HepG2 (cell line): ENCODE data around the gene DRAP1. TPM values are rescaled to one million over a fixed set of nuclear protein-coding genes. Genes with fewer than 3 reads are reported as not detected.

ENCODE experiments used
- ATAC-seq: fragments of 200-7000 bp; cut with Tn5 transposase; 3 replicates; pipeline ENCODE4 v1.9.1; 2020; ENCODE audit warnings: mild to moderate bottlenecking, moderate library complexity
- BruUV-seq: library from RNA; stranded (reverse); fragments of 400-500 nt; replicated peaks from 2 replicates; lab custom pipeline; 2021; lab: Mats Ljungman, UMichigan
- CTCF ChIA-PET: fragments of 300-600 bp; formaldehyde crosslinking; extraction: SDS; loops from one replicate; lab custom pipeline; 2021; ENCODE audit warnings: low total read pairs, inconsistent platforms, low intra/inter-chr PET ratio; lab: Yijun Ruan, JAX
- POLR2A ChIA-PET: fragments of 350-600 bp; sonication (Branson Sonifier 250); formaldehyde crosslinking; loops from one replicate; lab custom pipeline; 2020; ENCODE audit warnings: antibody characterized with exemption, inconsistent platforms; lab: Yijun Ruan, JAX
- DNase-seq: peaks from one replicate; pipeline ENCODE4 v3.0.0-alpha.2; 2015; ENCODE audit warnings: low spot score
- FAIRE-seq: peaks from 3 replicates; lab custom pipeline; 2011; peaks lifted over from hg19 to GRCh38; lab: Jason Lieb, UNC
- H2AFZ ChIP-seq: one replicate; pipeline ENCODE4 v1.6.1; 2011; ENCODE audit warnings: low read length, inconsistent platforms
- H3K27ac ChIP-seq: fragments of 300-600 bp; 3 replicates; pipeline ENCODE4 v1.8.0; 2011; ENCODE audit warnings: mixed run types, mild to moderate bottlenecking, mixed read lengths, low read length, inconsistent platforms; ENCODE audit not compliant: insufficient read depth; ENCODE audit errors: extremely low read length
- H3K27me3 ChIP-seq, 2 experiments: fragments of 200-600 bp in 1 of 2; 2 replicates in 1 of 2; 3 replicates in 1 of 2; pipeline versions ENCODE4 v1.6.0 to v1.8.0; 2011; ENCODE audit warnings: low read length in 2 of 2, mild to moderate bottlenecking in 2 of 2, moderate library complexity in 2 of 2, inconsistent platforms in 1 of 2; ENCODE audit not compliant: insufficient read depth in 2 of 2, control insufficient read depth in 1 of 2
- H3K36me3 ChIP-seq, 2 experiments: fragments of 200-600 bp in 1 of 2; replicated peaks in 1 of 2; 2 replicates in 1 of 2; 3 replicates in 1 of 2; pipeline versions ENCODE4 v1.5.1 to v1.8.0; 2011; ENCODE audit warnings: low read length in 2 of 2, inconsistent platforms in 1 of 2; ENCODE audit not compliant: insufficient read depth in 2 of 2, control insufficient read depth in 1 of 2
- H3K4me1 ChIP-seq: 2 replicates; pipeline ENCODE4 v1.5.1; 2012; ENCODE audit warnings: low read length, inconsistent platforms; ENCODE audit not compliant: insufficient read depth
- H3K4me2 ChIP-seq: 2 replicates; pipeline ENCODE4 v1.6.0; 2011; ENCODE audit warnings: low read depth, low read length, inconsistent platforms
- H3K4me3 ChIP-seq, 3 experiments: fragments of 200-600 bp in 1 of 3; sonication (generic), shearing (Covaris generic) in 1 of 3; replicated peaks in 1 of 3; 2 replicates each; pipeline ENCODE4 v1.5.1; 2011 to 2016; ENCODE audit warnings: low read length in 3 of 3, inconsistent platforms in 2 of 3, low read depth in 2 of 3, mild to moderate bottlenecking in 2 of 3, control low read depth in 1 of 3, mixed read lengths in 1 of 3; ENCODE audit not compliant: insufficient read depth in 1 of 3
- H3K79me2 ChIP-seq: one replicate; pipeline ENCODE4 v1.6.1; 2011; ENCODE audit warnings: low read length, inconsistent platforms; ENCODE audit not compliant: insufficient read depth
- H3K9ac ChIP-seq: 2 replicates; pipeline ENCODE4 v1.6.0; 2011; ENCODE audit warnings: mild to moderate bottlenecking, low read depth, low read length, inconsistent platforms; ENCODE audit not compliant: insufficient read depth
- H3K9me3 ChIP-seq: 2 replicates; pipeline ENCODE4 v1.5.1; 2012; ENCODE audit warnings: mild to moderate bottlenecking, low read length
- H4K20me1 ChIP-seq: 2 replicates; pipeline ENCODE4 v1.6.0; 2011; ENCODE audit warnings: inconsistent platforms, mild to moderate bottlenecking, low read length, moderate library complexity; ENCODE audit not compliant: insufficient read depth
- CBFB ChIP-seq: sonication (generic); formaldehyde crosslinking; IDR thresholded peaks from 2 replicates; pipeline ENCODE4 v1.4.0; 2020; ENCODE audit warnings: missing genetic modification reagents
- FOXK1 ChIP-seq: sonication (generic); formaldehyde crosslinking; IDR thresholded peaks from 2 replicates; pipeline ENCODE4 v1.4.0; 2020; ENCODE audit warnings: low read depth, missing genetic modification reagents, borderline replicate concordance
- GABPA ChIP-seq, 2 experiments: IDR thresholded peaks; 2 replicates each; pipeline ENCODE4 v1.6.1; 2011 to 2016; ENCODE audit warnings: low read depth in 2 of 2, low read length in 1 of 2, missing biosample characterization in 1 of 2, missing genetic modification characterization in 1 of 2
- KLF13 ChIP-seq: sonication (generic); formaldehyde crosslinking; IDR thresholded peaks from 2 replicates; pipeline ENCODE4 v1.4.0; 2020; ENCODE audit warnings: mild to moderate bottlenecking, missing genetic modification reagents
- NFE2 ChIP-seq: sonication (generic); formaldehyde crosslinking; IDR thresholded peaks from 2 replicates; pipeline ENCODE4 v1.4.0; 2020; ENCODE audit warnings: missing genetic modification reagents
- PAF1 ChIP-seq: IDR thresholded peaks from 2 replicates; pipeline ENCODE4 v1.6.1; 2016; ENCODE audit warnings: missing genetic modification reagents, missing compliant biosample characterization
- RNF2 ChIP-seq: fragments of 450-650 bp; conservative IDR thresholded peaks from 2 replicates; pipeline ENCODE4 v1.6.1; 2016; ENCODE audit warnings: low read depth
- RORA ChIP-seq: sonication (generic); formaldehyde crosslinking; IDR thresholded peaks from 2 replicates; pipeline ENCODE4 v1.5.0; 2020; ENCODE audit warnings: mild to moderate bottlenecking, missing genetic modification reagents, moderate library complexity
- SMAD1 ChIP-seq: sonication (generic); formaldehyde crosslinking; IDR thresholded peaks from 2 replicates; pipeline ENCODE4 v1.4.0; 2020; ENCODE audit warnings: missing genetic modification reagents, low read depth, mild to moderate bottlenecking, borderline replicate concordance
- SOX5 ChIP-seq: IDR thresholded peaks from 2 replicates; pipeline ENCODE4 v1.6.1; 2016; ENCODE audit warnings: borderline replicate concordance
- TCF7L2 ChIP-seq: IDR thresholded peaks from 2 replicates; pipeline ENCODE4 v1.6.1; 2011; ENCODE audit warnings: mild to moderate bottlenecking, low read depth, low read length, moderate library complexity
- ZFP36L2 ChIP-seq: sonication (generic); formaldehyde crosslinking; IDR thresholded peaks from 2 replicates; pipeline ENCODE4 v1.4.0; 2020; ENCODE audit warnings: missing genetic modification reagents
- ZNF121 ChIP-seq: sonication (generic); formaldehyde crosslinking; IDR thresholded peaks from 2 replicates; pipeline ENCODE4 v1.5.0; 2020; ENCODE audit warnings: mild to moderate bottlenecking, missing genetic modification reagents
- ZNF382 ChIP-seq: sonication (generic); formaldehyde crosslinking; IDR thresholded peaks from 2 replicates; pipeline ENCODE4 v1.5.0; 2020; ENCODE audit warnings: missing genetic modification reagents, mild to moderate bottlenecking, borderline replicate concordance
- ZNF441 ChIP-seq: sonication (generic); formaldehyde crosslinking; IDR thresholded peaks from 2 replicates; pipeline ENCODE4 v1.7.0; 2021; ENCODE audit warnings: missing genetic modification reagents, borderline replicate concordance
- ZNF790 ChIP-seq: sonication (generic); formaldehyde crosslinking; IDR thresholded peaks from 2 replicates; pipeline ENCODE4 v1.8.0; 2022; ENCODE audit warnings: missing genetic modification reagents, mild to moderate bottlenecking, borderline replicate concordance
- ZSCAN25 ChIP-seq: sonication (generic); formaldehyde crosslinking; IDR thresholded peaks from 2 replicates; pipeline ENCODE4 v1.8.0; 2022; ENCODE audit warnings: mild to moderate bottlenecking, missing genetic modification reagents
- WGBS: methylation state at CpG from one replicate; pipeline ENCODE4 v1.1.6; 2017; ENCODE audit warnings: low lambda C conversion rate; 5-methylcytosine and 5-hydroxymethylcytosine counted together
- in situ Hi-C: cut with HindIII; loops from 2 replicates; pipeline ENCODE4 v1.10.0; 2017; ENCODE audit warnings: low pct_unique_long_range_greater_than_20kb; ENCODE audit not compliant: extremely low pct_ligation_motif_present
- intact Hi-C: fragments of 100-400 bp; cut with micrococcal nuclease; formaldehyde crosslinking; loops from one replicate; pipeline ENCODE4 v1.10.0; 2022; ENCODE audit not compliant: unreplicated experiment
- polyA plus RNA-seq, 8 experiments: library from polyadenylated mRNA; depleted of rRNA in 3 of 8; stranded (reverse) in 7 of 8; unstranded in 1 of 8; fragments of >200 nt; fragmentation: Illumina TruSeq in 4 of 8; extraction: Trizol in 4 of 8; gene quantifications; 2 replicates each; pipeline versions ENCODE4 v1.2.1 to v1.2.3, GENCODE V29; 2011 to 2016; ENCODE audit warnings: low read depth in 4 of 8, missing spikeins in 1 of 8, mixed read lengths in 1 of 8; ENCODE audit not compliant: insufficient read depth in 1 of 8
- total RNA-seq, 5 experiments: library from RNA; depleted of rRNA; stranded (reverse); fragments of >200 nt; fragmentation: Illumina TruSeq; extraction: Trizol; gene quantifications; 2 replicates each; pipeline ENCODE4 v1.2.3, GENCODE V29; 2016; ENCODE audit warnings: low read depth in 1 of 5
- TF ChIP-seq, protein P1 (sequence below): IDR thresholded peaks from 2 replicates; pipeline ENCODE4 v1.6.1; 2016; ENCODE audit warnings: missing compliant biosample characterization, missing genetic modification reagents, borderline replicate concordance
- TF ChIP-seq, protein P2 (sequence below): IDR thresholded peaks from 2 replicates; pipeline ENCODE4 v1.6.1; 2018; ENCODE audit warnings: missing genetic modification reagents, mild to moderate bottlenecking, missing compliant biosample characterization
- TF ChIP-seq, protein P3 (sequence below): sonication (generic); formaldehyde crosslinking; IDR thresholded peaks from 2 replicates; pipeline ENCODE4 v1.4.0; 2020; ENCODE audit warnings: mild to moderate bottlenecking, missing genetic modification reagents
- TF ChIP-seq, protein P4 (sequence below): sonication (generic); formaldehyde crosslinking; IDR thresholded peaks from 2 replicates; pipeline ENCODE4 v1.4.0; 2020; ENCODE audit warnings: missing genetic modification reagents

Gene DRAP1
- total and polyA plus RNA-seq, 2 of the 13 experiments (the other 11 are each of a cell fraction or from before 2014, with no cell fraction given): 46.8 to 52.3 TPM

DNA sequence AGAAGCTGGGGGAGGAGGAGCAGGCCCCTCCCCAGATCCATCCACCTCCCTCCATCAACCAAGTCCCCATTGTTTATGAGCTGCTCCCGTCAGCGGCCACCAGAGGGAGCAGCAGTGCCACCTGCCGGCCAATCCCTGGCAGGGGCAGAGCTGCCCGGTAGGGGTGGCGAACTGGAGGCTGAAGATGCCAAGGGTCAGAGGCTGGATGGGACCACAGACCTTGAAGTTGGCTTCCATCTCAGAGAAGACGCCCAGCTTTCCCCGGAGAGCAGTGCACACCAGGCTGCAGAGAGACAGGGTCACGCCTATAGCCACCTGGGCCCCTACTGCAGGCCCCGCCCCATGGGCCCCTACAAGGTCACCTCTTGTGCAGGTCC is 34.5 kb upstream of the DRAP1 start:
- Histone ChIP-seq H3K79me2 (no peaks in the 10 kb centered on the region), H3K9ac (no peak overlapping the region), H3K36me3 (peaks cover 4 to 19% of the 10 kb centered on the region in 2 experiments; a peak in 4 of 5 replicates), H3K4me2 (no peak overlapping the region), H3K9me3 (no peaks in the 10 kb centered on the region), H3K4me3 (no peak overlapping the region), H3K27me3 (no peaks in the 10 kb centered on the region; a peak in 1 of 5 replicates), H4K20me1 (no peaks in the 10 kb centered on the region), H3K27ac (no peak overlapping the region), H2AFZ (no peak overlapping the region), H3K4me1 (peaks cover 48% of the 10 kb centered on the region)
- WGBS: 0% methylated on average over 3 of the region's 9 CpGs
- FAIRE-seq (peak; percentile 48), DNase-seq (peak; percentile 60), ATAC-seq (peak; percentile 41)
- ChIA-PET CTCF (interaction anchor here (0.7 to 2.9 kb wide), 13 partner anchors 9 to 178 kb away, joined by 3 to 77 read pairs (median 5); partner anchors contain the start of genes FOSL1, KAT5, MUS81 and SART1), POLR2A (interaction anchor here (0.6 to 1.7 kb wide), 8 partner anchors 10 to 140 kb away, joined by 3 to 11 read pairs (median 3); partner anchors contain the start of genes CFL1, FOSL1 and MUS81)
- in situ Hi-C loops: loop anchor here (5.0 kb wide), 1 partner anchor 103 kb away; no protein-coding TSS in a partner anchor
- BruUV-seq: no TSS peak
- intact Hi-C loops: loop anchor here (5.0 kb wide), 1 partner anchor 48 kb away; no protein-coding TSS in a partner anchor
- TF ChIP-seq FOXK1 (CRISPR knock-in tag): peak; percentile 73; the same call in 1 of the 2 replicates
- TF ChIP-seq, protein P1, sequence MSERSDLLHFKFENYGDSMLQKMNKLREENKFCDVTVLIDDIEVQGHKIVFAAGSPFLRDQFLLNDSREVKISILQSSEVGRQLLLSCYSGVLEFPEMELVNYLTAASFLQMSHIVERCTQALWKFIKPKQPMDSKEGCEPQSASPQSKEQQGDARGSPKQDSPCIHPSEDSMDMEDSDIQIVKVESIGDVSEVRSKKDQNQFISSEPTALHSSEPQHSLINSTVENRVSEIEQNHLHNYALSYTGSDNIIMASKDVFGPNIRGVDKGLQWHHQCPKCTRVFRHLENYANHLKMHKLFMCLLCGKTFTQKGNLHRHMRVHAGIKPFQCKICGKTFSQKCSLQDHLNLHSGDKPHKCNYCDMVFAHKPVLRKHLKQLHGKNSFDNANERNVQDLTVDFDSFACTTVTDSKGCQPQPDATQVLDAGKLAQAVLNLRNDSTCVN: no peak
- TF ChIP-seq ZSCAN25: peak; percentile 22; the same call in 1 of the 2 replicates
- TF ChIP-seq RORA (CRISPR knock-in tag): no peak
- 0 out of 2 replicates have a peak, but pooled peaks have one; percentile 12 for TF ChIP-seq SOX5 (CRISPR knock-in tag)
- TF ChIP-seq NFE2 (CRISPR knock-in tag): no peak
- TF ChIP-seq, protein P2, sequence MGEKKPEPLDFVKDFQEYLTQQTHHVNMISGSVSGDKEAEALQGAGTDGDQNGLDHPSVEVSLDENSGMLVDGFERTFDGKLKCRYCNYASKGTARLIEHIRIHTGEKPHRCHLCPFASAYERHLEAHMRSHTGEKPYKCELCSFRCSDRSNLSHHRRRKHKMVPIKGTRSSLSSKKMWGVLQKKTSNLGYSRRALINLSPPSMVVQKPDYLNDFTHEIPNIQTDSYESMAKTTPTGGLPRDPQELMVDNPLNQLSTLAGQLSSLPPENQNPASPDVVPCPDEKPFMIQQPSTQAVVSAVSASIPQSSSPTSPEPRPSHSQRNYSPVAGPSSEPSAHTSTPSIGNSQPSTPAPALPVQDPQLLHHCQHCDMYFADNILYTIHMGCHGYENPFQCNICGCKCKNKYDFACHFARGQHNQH (CRISPR knock-in tag): no peak
- no peak for TF ChIP-seq CBFB (CRISPR knock-in tag)
- TF ChIP-seq ZNF441 (CRISPR knock-in tag): 0 out of 2 replicates have a peak, but pooled peaks have one; percentile 32
- TF ChIP-seq GABPA (IDR thresholded peaks at IDR 0.05; ENCODE audit: low read depth, low read length): no peak
- TF ChIP-seq GABPA (CRISPR knock-in tag; IDR thresholded peaks at IDR 0.05; ENCODE audit: low read depth): peak; percentile 52; the same call in 1 of the 2 replicates
- no peak for TF ChIP-seq ZNF790 (CRISPR knock-in tag)
- no peak for TF ChIP-seq KLF13 (CRISPR knock-in tag)
- TF ChIP-seq SMAD1 (CRISPR knock-in tag): 0 out of 2 replicates have a peak, but pooled peaks have one; percentile 58
- no peak for TF ChIP-seq TCF7L2
- TF ChIP-seq PAF1 (CRISPR knock-in tag): no peak
- TF ChIP-seq, protein P3, sequence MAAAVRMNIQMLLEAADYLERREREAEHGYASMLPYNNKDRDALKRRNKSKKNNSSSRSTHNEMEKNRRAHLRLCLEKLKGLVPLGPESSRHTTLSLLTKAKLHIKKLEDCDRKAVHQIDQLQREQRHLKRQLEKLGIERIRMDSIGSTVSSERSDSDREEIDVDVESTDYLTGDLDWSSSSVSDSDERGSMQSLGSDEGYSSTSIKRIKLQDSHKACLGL (CRISPR knock-in tag): no peak
- no peak for TF ChIP-seq RNF2
- TF ChIP-seq ZFP36L2: no peak
- TF ChIP-seq, protein P4, sequence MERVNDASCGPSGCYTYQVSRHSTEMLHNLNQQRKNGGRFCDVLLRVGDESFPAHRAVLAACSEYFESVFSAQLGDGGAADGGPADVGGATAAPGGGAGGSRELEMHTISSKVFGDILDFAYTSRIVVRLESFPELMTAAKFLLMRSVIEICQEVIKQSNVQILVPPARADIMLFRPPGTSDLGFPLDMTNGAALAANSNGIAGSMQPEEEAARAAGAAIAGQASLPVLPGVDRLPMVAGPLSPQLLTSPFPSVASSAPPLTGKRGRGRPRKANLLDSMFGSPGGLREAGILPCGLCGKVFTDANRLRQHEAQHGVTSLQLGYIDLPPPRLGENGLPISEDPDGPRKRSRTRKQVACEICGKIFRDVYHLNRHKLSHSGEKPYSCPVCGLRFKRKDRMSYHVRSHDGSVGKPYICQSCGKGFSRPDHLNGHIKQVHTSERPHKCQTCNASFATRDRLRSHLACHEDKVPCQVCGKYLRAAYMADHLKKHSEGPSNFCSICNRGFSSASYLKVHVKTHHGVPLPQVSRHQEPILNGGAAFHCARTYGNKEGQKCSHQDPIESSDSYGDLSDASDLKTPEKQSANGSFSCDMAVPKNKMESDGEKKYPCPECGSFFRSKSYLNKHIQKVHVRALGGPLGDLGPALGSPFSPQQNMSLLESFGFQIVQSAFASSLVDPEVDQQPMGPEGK (CRISPR knock-in tag): peak; percentile 88
- TF ChIP-seq ZNF121 (CRISPR knock-in tag): no peak
- no peak for TF ChIP-seq ZNF382 (CRISPR knock-in tag)
